GM12873 (cell line): Measurements from ENCODE around the gene MAPK1.

ENCODE experiments used
- TF ChIP-seq, protein P1 (sequence below): IDR thresholded peaks from 2 replicates; pipeline ENCODE4 v1.5.1; 2012; ENCODE audit warnings: low read depth, mild to moderate bottlenecking, moderate library complexity, low read length, control low read depth; ENCODE audit not compliant: insufficient read depth; ENCODE audit errors: missing control alignments

MAPK1 gene

DNA sequence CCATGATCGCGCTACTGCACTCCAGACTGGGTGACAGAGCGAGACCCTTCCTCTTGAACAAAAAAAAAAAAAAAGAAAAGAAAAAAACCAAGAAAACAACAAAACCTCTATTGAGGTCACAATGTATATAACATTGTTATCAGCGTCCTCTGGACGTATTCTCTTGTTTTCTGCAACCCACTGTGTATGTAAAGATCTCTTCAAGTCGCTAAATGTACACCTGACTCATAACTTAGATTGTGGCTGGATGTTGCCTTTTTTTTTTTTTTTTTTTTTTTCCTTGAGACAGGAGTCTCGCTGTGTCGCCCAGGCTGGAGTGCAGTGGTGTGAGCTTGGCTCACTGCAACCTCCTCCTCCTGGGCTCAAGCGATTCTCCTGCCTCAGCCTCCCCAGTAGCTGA is 130.5 kb downstream of the MAPK1 start:
- TF ChIP-seq, protein P1, sequence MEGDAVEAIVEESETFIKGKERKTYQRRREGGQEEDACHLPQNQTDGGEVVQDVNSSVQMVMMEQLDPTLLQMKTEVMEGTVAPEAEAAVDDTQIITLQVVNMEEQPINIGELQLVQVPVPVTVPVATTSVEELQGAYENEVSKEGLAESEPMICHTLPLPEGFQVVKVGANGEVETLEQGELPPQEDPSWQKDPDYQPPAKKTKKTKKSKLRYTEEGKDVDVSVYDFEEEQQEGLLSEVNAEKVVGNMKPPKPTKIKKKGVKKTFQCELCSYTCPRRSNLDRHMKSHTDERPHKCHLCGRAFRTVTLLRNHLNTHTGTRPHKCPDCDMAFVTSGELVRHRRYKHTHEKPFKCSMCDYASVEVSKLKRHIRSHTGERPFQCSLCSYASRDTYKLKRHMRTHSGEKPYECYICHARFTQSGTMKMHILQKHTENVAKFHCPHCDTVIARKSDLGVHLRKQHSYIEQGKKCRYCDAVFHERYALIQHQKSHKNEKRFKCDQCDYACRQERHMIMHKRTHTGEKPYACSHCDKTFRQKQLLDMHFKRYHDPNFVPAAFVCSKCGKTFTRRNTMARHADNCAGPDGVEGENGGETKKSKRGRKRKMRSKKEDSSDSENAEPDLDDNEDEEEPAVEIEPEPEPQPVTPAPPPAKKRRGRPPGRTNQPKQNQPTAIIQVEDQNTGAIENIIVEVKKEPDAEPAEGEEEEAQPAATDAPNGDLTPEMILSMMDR, result no peak

DNA sequence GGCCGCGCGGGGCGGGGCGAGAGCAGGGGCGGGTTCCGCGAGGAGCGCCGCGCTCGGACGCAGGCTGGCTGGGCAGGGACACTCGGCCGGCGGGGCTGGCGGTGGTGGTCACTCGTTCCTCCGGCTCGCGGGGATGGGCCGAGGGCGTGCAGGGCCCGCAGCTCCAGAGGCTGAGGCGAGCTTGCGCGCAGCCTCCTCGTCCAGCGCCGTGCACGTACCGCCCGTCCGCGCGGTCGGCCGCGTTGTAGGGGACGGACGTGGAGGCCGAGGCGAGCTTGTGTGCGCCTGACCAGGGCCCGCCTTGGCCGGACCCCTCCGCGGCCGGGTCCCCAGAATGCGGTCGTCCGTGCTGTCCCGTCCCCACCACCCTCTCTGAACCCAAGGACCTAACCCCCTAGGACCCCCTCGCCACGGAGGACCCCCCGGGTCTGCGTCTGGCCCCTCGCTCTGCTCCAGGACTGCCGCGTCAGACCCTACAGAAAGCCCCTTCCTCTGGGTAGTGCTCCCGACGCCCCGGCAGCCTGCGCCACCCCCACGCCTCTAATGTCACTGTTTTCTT is 131.3 kb downstream of the MAPK1 start:
- TF ChIP-seq, protein P1, result no peak

- TF ChIP-seq, protein P1, result no peak
These were observed 132.0 kb downstream of the MAPK1 start, which contains the start of gene YPEL1 for GRCh38 chr22:21735200-21736083. YPEL1 (minus strand) TSS chr22:21735794; CDS start chr22:21710744, 25,050 bp downstream.

- TF ChIP-seq, protein P1, result no peak
These were observed 132.8 kb downstream of the MAPK1 start for GRCh38 chr22:21734540-21735199.

GRCh38 chr22:21731503-21731902 is 135.9 kb downstream of the MAPK1 start:
- TF ChIP-seq, protein P1, result no peak

DNA sequence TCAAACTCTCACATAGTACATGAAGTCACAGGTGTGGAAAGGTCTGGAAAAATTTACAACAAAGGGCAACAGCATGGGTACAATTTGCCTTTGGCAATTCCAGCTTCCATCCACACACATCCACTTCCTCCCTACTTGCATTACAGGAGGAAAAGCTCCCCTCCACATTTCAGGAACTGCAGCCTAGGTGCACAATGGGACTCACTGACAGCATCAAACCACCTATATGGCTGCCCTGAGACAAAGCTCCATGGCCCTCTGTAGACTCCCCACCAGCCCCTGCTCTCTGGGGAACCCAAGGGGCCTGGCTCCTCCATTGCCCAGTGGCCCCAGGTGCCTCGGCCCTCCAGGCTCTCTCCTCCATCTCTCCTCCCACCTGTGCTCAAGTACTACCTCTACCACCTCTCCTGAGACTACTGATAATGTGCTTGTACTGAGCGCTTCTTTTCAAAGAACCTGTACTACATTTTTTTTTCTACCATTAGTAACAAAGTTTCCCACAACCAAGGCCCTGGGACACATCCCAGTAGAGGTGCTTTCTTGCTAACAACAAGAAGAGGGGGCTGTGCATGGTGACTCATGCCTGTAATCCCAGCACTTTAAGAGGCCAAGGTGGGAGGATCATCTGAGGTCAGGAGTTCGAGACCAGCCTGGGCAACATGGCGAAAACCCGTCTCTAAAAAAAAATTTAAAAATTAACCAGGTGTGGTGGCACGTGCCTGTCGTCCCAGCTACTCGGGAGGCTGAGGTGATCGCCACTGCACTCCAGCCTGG is 136.7 kb downstream of the MAPK1 start:
- TF ChIP-seq, protein P1, result no peak

- TF ChIP-seq, protein P1, result no peak
These were observed 139.2 kb downstream of the MAPK1 start for GRCh38 chr22:21728270-21728669.
